T-cell (primary cell): ENCODE data around the gene GRSF1. TPM values are rescaled to one million over a fixed set of nuclear protein-coding genes. Genes with fewer than 3 reads are reported as not detected.

Experiments
- total RNA-seq, 35 experiments: library from RNA in 6 of 35; stranded (reverse) in 6 of 35; fragments of 120-200 nt in 1 of 35; gene quantifications; one replicate each; pipeline versions ENCODE4 v1.2.1 to v1.2.4 and lab custom pipeline; 2013 to 2026

Gene GRSF1
- total RNA-seq, 5 donors from 2014 or later (not counting 1 experiment from before 2014, with no cell fraction given) = 42.6 to 48.8 (median 44.7) TPM

Other genes starting within 250 kb of the GRSF1 start
- gene AMBN, start 247.6 kb downstream of the GRSF1 start, total RNA-seq = not detected
- gene ENAM, start 211.1 kb downstream of the GRSF1 start, total RNA-seq = not detected
- gene JCHAIN, start 173.4 kb downstream of the GRSF1 start, total RNA-seq = 10 to 100 TPM in 2 of 5 donors, 1 to 10 TPM in 3; 4.8 to 23.6 (median 8.9) TPM
- 10 to 100 TPM; 15.1 to 34.9 (median 34.0) TPM for gene UTP3, start 151.4 kb downstream of the GRSF1 start, total RNA-seq
- 10 to 100 TPM; 29.8 to 34.1 (median 33.3) TPM for gene RUFY3, start 117.9 kb downstream of the GRSF1 start, total RNA-seq
- gene MOB1B, start 62.5 kb upstream of the GRSF1 start, total RNA-seq = 10 to 100 TPM; 10.7 to 16.0 (median 11.2) TPM
- gene DCK, start 153.8 kb upstream of the GRSF1 start, total RNA-seq = 10 to 100 TPM; 25.9 to 50.7 (median 42.1) TPM